ENCODE data around the gene RNF41.

DNA sequence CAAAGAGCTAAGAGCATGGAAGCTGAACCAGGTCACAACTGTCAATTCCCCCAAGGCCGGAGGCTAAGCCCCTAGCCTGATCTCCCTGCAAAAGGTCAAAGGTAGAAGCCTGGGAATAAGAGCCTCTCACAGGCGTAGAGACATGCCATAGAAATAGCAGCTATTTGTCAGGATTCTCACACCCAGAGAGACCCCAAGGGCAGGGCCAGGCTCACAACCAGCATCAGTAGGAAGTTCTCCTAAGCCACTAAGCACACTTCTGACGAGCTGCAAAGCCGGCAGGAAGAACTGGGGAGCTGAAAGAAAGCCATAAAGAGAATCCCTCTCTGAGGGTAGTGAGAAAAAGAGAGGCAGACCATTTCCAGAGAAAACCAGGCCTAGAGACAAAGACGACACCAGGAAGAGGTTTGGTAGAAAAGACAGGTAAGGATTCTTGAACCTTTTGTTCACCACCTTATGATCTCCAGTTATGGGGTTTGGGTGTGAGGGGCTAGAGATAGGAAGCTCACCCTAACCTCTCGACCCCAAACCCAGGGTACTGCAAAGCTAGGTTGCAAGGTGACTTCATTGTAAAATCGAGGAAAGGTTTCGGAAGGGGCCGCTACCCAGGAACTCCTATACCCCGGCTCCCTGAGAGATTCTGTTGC lies 33.5 kb downstream of the RNF41 start:
- TF ChIP-seq, protein P1, sequence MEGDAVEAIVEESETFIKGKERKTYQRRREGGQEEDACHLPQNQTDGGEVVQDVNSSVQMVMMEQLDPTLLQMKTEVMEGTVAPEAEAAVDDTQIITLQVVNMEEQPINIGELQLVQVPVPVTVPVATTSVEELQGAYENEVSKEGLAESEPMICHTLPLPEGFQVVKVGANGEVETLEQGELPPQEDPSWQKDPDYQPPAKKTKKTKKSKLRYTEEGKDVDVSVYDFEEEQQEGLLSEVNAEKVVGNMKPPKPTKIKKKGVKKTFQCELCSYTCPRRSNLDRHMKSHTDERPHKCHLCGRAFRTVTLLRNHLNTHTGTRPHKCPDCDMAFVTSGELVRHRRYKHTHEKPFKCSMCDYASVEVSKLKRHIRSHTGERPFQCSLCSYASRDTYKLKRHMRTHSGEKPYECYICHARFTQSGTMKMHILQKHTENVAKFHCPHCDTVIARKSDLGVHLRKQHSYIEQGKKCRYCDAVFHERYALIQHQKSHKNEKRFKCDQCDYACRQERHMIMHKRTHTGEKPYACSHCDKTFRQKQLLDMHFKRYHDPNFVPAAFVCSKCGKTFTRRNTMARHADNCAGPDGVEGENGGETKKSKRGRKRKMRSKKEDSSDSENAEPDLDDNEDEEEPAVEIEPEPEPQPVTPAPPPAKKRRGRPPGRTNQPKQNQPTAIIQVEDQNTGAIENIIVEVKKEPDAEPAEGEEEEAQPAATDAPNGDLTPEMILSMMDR (IDR thresholded peaks at IDR 0.05; ENCODE audit: insufficient read depth, low read length, poor library complexity, severe bottlenecking): no peak
- TF ChIP-seq EZH2phosphoT487 (conservative IDR thresholded peaks at IDR 0.05; ENCODE audit: low read length): no peak

Data from SU-DHL-6 (cell line).